ENCODE results near the gene GBA2. TPM values are rescaled to one million over a fixed set of nuclear protein-coding genes. Genes with fewer than 3 reads are reported as not detected.

The GBA2 gene
- total and polyA plus RNA-seq, 9 donors = 27.8 to 73.2 (median 44.5) TPM

DNA sequence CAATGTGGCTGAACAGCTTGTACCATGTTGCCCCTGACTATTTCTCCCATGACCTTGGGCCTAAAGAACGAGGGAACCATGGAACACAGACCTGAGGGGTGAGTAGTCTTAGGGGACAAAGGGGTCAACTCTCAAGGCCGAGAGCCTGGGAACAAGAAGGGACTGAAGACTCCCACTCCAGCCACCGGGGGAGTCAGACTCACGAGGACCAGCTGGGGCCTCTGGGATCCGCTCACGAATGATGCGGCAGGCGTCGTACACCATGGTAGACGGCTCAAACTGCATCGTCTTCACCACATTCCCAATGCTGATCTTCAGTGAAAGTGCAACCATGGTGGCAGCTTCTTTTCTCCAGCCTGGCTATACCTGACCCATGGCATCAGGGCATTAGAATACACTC, 23.7 kb downstream of the GBA2 start:
- WGBS, 3 donors = 83% methylated on average over 11 of the region's 11 CpGs
- Histone ChIP-seq H3K36me3 (no peaks in the 10 kb centered on the region), H3K27ac (no peak overlapping the region), H3K9me3 (no peaks in the 10 kb centered on the region), H3K4me1 (ENCODE audit: insufficient read depth) (peaks cover 25% of the 10 kb centered on the region), H3K4me3 (no peak overlapping the region), H3K27me3 (no peaks in the 10 kb centered on the region)
- intact Hi-C loops (cut with DNase I) = loop anchor here in 3 of 4 donors (5.0 kb wide), 4 partner anchors 33 to 738 kb away; partner anchors contain the start of genes CCDC107 (in 1 of the 3), DNAJB5 (in 1 of the 3) and RMRP (in 1 of the 3)
- no peak for DNase-seq
- TF ChIP-seq, protein P1, sequence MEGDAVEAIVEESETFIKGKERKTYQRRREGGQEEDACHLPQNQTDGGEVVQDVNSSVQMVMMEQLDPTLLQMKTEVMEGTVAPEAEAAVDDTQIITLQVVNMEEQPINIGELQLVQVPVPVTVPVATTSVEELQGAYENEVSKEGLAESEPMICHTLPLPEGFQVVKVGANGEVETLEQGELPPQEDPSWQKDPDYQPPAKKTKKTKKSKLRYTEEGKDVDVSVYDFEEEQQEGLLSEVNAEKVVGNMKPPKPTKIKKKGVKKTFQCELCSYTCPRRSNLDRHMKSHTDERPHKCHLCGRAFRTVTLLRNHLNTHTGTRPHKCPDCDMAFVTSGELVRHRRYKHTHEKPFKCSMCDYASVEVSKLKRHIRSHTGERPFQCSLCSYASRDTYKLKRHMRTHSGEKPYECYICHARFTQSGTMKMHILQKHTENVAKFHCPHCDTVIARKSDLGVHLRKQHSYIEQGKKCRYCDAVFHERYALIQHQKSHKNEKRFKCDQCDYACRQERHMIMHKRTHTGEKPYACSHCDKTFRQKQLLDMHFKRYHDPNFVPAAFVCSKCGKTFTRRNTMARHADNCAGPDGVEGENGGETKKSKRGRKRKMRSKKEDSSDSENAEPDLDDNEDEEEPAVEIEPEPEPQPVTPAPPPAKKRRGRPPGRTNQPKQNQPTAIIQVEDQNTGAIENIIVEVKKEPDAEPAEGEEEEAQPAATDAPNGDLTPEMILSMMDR (IDR thresholded peaks at IDR 0.05) = no peak
- TF ChIP-seq EP300 (IDR thresholded peaks at IDR 0.05) (no peak), POLR2A (IDR thresholded peaks at IDR 0.05) (no peak)

- H3K9me3 ChIP-seq = no peaks in the 10 kb centered on the region
- DNase-seq = no peak
- intact Hi-C loops (cut with DNase I) = no loop called here
- no peaks in the 10 kb centered on the region for H3K36me3 ChIP-seq
- TF ChIP-seq EP300 (IDR thresholded peaks at IDR 0.05) (no peak), POLR2A (IDR thresholded peaks at IDR 0.05) (no peak)
- TF ChIP-seq, protein P1 (IDR thresholded peaks at IDR 0.05) = no peak
- no peak overlapping the region for H3K4me3 ChIP-seq
- no peak overlapping the region for H3K27ac ChIP-seq
- 91 to 92% (median 92%) methylated on average over 8 of the region's 8 CpGs for WGBS, 3 donors
- H3K4me1 ChIP-seq (ENCODE audit: insufficient read depth) = peaks cover 15% of the 10 kb centered on the region
- no peaks in the 10 kb centered on the region for H3K27me3 ChIP-seq
These were observed 25.1 kb downstream of the GBA2 start for GRCh38 chr9:35723908-35724307.

GRCh38 chr9:35723426-35723825, 25.6 kb downstream of the GBA2 start:
- no peaks in the 10 kb centered on the region for H3K27me3 ChIP-seq
- H3K4me3 ChIP-seq = no peak overlapping the region
- peaks cover 11% of the 10 kb centered on the region for H3K4me1 ChIP-seq (ENCODE audit: insufficient read depth)
- no peak for TF ChIP-seq EP300 (IDR thresholded peaks at IDR 0.05)
- no peak for TF ChIP-seq POLR2A (IDR thresholded peaks at IDR 0.05)
- TF ChIP-seq, protein P1 (IDR thresholded peaks at IDR 0.05) = no peak
- 85 to 88% (median 86%) methylated on average over 2 of the region's 2 CpGs for WGBS, 3 donors
- H3K27ac ChIP-seq = no peak overlapping the region
- no peaks in the 10 kb centered on the region for H3K36me3 ChIP-seq
- intact Hi-C loops (cut with DNase I) = no loop called here
- DNase-seq = no peak
- no peaks in the 10 kb centered on the region for H3K9me3 ChIP-seq

- no peaks in the 10 kb centered on the region for H3K27me3 ChIP-seq
- no peak for DNase-seq
- no peaks in the 10 kb centered on the region for H3K4me1 ChIP-seq (ENCODE audit: insufficient read depth)
- intact Hi-C loops (cut with DNase I) = no loop called here
- H3K9me3 ChIP-seq = no peaks in the 10 kb centered on the region
- WGBS, 3 donors = 91 to 93% (median 92%) methylated on average over 4 of the region's 4 CpGs
- TF ChIP-seq EP300 (IDR thresholded peaks at IDR 0.05) (no peak), POLR2A (IDR thresholded peaks at IDR 0.05) (no peak)
- TF ChIP-seq, protein P1 (IDR thresholded peaks at IDR 0.05) = no peak
- H3K27ac ChIP-seq = no peak overlapping the region
- H3K36me3 ChIP-seq = no peaks in the 10 kb centered on the region
- no peak overlapping the region for H3K4me3 ChIP-seq
These were observed 29.5 kb downstream of the GBA2 start for GRCh38 chr9:35719546-35719945.
